Putamen (tissue), 1 donor: Measurements from ENCODE around the gene SUGT1.
"Not testable (repeated sequence)": the region's sequence is repeated elsewhere in the genome, so short reads cannot be mapped to it uniquely, and the experiment has no call there.

Experiments
- DNase-seq: peaks from one replicate; pipeline ENCODE4 v3.0.0-alpha.2; 2016; ENCODE audit warnings: low spot score

The SUGT1 gene

DNA sequence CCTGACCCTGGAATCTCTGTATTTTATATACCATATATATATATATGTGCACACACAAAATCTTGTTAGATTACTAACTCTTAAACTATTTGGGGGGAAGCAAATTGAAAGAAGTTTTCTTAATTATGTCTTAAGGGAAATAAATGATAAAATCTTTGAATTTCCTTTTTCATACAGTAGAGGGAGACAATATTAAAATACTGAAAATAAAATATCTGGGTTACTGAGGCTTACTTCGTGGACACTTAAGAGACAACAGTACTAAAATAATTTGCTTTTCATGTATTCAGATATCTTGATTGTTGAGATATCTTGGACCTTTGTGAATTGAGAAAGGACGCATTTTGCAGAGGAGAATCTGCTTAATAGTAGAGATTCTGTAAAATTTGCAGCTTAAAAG, 17.0 kb downstream of the SUGT1 start:
- no peak for DNase-seq

DNA sequence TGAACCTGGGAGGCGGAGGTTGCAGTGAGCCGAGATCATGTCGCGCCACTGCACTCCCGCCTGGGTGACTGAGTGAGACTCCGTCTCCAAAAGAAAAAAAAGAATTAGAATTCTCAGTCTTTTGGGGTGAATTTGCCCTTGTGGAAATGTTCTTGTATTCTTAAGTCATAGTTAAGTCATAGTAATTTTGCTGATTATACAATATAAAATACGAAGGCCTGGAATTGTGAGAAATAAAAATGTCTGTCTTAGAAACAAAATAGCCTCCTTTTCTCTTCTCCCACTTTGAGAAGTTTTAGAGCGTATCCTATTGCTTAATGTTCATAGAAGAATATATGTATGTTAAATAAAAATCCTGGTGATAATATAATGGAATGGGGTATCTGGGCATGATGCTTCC, 18.1 kb downstream of the SUGT1 start:
- no peak for DNase-seq

- no peak for DNase-seq
These were observed 20.8 kb downstream of the SUGT1 start for GRCh38 chr13:52673465-52673864.

GRCh38 chr13:52677823-52678222, 25.2 kb downstream of the SUGT1 start:
- DNase-seq, result no peak

DNA sequence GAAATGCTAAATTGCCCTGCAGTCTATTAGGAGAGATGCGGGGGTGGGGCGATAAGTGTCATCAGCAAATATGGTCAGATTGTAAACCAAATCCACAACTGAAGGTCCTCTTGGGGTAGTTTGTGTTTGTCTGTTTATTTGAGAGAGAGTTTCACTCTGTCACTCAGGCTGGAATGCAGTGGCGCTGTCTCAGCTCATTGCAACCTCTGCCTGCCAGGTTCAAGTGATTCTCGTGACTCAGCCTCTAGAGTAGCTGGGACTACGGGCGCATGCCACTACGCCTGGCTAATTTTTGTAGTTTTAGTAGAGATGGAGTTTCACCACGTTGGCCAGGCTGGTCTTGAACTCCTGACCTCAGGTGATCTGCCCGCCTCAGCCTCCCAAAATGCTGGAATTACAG, 33.2 kb downstream of the SUGT1 start:
- not testable (repeated sequence) for DNase-seq

DNA sequence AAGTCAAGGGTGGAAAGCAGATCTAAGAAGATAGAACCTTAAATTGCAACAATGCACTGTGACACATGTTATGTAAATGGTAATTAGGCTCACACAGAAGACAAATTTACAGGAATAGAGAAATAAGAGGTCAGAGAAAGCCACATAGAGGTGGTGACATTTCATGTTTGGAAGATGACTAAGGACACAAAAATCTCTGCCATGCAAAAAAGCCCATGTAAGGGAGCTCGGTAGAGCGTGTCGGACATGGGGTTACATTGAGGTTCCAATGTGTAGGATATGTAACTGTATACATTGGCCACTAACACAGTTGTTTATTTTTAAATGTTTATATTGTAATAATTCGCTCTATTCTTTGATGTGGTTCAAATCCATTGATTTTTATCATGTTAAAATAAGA, 33.7 kb downstream of the SUGT1 start:
- no peak for DNase-seq

DNA sequence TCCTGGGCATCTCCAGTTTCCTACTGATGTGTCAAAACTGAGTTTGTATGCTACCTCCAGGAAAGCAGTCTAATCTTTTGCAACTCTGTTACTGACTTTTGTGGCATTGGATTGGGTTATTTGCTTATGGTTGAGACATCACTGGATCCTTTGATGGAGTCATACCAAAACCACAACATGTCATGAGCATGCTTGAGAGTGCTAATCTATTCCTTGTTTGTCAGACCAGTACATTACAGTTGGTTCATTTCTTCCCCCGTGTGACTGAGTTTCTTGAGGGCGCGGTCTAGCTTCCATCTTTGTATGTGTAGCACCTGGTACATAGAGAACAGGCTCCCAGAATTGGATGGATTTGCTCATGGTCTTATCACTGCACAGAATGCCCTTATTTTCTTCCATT, 43.2 kb downstream of the SUGT1 start:
- no peak for DNase-seq

DNA sequence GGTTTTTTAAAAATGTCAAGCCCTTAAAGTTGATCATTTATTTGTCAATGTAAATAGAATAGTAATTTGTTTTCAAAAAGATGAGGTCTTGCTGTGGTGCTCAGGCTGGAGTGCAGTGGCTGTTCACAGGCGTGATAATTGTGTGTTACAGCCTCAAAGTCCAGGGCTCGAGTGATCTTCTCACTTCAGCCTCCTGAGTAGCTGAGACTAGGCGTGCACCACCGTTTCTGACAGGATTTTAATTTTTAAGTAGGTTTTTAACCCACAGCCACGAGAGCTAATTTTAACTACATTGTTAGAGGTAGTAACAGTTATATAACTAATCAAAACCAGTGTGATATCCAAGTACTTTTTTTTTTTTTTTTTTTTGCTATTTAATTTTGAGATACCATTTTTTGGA, 43.9 kb downstream of the SUGT1 start:
- peak; percentile 46 for DNase-seq

- no peak for DNase-seq
These were observed 49.3 kb downstream of the SUGT1 start for GRCh38 chr13:52701728-52702465.

GRCh38 chr13:52703482-52703881, 50.8 kb downstream of the SUGT1 start:
- DNase-seq, result no peak

- no peak for DNase-seq
These were observed 53.4 kb downstream of the SUGT1 start for GRCh38 chr13:52706081-52706480.

DNA sequence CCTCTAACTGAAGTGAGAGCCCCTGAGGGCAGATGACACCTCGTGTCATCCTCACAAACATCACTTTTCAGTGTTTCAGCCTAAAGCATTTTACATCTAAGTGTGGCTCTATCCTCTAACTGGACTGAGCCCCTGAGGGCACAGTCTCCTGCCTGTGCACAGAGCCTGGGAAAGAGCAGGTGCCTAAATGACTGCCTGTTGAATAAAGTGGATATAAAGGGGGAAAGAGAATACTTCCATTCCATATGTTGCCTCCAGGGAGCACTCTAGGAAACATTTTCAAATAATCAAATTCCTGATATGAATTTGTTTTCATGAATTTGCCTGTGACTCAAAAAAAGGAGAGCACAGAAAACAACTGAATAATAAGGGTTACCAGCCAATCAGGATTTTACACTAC, 54.7 kb downstream of the SUGT1 start:
- no peak for DNase-seq

DNA sequence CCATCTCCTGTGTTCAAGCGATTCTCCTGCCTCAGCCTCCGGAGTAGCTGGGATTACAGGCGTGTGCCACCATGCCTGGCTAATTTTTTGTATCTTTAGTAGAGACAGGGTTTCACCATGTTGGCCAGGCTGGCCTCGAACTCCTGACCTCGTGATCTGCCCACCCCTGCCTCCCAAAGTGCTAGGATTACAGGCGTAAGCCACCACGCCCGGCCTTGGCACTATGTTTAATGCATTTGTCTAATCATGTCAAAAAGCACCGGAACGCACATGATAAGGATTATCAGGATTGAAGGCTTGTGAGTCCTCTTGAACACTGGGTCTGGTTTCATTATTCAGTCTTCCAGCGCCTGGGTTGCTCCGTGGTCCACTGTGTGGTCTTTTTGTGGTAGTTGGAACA, 55.6 kb downstream of the SUGT1 start:
- DNase-seq, result not testable (repeated sequence)

- no peak for DNase-seq
These were observed 58.6 kb downstream of the SUGT1 start for GRCh38 chr13:52711286-52711685.

DNA sequence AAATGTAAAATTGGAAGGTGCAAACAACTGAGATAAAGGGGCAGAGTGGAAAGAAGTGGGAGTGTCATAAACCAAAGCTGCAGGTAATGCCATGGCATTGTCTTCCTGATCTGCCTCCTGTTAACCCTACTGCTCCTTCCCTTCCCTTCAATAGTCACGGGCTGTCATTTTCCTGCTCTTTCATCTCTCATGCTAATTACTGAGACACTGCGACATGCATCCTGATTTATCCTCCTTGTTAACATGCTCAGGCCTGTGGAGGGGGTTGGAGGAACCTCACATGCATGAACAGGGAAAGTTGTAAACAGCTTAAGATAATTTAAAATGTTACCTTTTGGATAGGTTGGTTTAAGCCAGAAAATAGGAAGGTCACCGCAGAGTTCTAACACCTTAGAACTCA, 59.7 kb downstream of the SUGT1 start:
- no peak for DNase-seq

DNA sequence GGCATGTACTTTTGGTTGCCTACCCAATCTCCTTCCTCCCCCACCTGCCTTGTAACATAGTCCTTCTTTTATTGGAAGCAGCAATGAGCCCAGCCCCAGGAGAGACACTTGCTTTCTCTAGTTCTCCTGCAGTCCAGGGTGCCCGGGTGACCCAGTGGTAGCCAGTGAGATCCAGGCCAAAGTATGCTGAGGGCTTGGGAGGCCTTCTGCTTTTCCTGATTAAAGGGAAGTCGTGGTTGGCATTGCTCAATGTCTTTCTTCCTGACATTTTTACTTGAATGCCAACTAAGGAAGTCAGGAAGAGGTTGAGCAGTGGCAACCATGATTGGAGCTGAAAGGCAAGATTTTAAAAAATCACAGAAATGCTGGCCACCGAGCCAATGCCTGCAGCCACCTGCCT, 61.3 kb downstream of the SUGT1 start:
- peak; percentile 26 for DNase-seq

- not testable (repeated sequence) for DNase-seq
These were observed 68.3 kb downstream of the SUGT1 start for GRCh38 chr13:52720904-52721303.

- DNase-seq, result not testable (repeated sequence)
These were observed 68.7 kb downstream of the SUGT1 start for GRCh38 chr13:52721356-52721755.

- no peak for DNase-seq
These were observed 70.5 kb downstream of the SUGT1 start for GRCh38 chr13:52723181-52723580.

DNA sequence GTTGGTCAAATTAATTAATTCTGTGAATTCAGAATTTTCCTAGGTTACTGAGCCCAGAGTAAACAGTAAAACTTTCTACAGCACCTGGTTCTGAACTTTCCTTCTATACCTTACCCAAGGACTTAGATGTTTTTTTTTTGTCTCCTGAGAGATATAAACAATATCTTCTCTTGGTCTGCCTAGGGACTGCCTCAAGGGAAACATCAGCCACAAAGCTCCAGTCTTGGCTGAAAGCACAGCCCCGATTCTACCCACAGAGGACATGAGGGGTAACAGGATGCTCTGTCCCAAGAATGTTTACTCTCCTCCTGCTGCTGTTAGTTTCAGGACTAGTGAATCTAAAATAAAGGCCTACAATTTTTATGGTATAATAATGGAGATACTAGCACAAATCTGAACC, 72.7 kb downstream of the SUGT1 start:
- no peak for DNase-seq

DNA sequence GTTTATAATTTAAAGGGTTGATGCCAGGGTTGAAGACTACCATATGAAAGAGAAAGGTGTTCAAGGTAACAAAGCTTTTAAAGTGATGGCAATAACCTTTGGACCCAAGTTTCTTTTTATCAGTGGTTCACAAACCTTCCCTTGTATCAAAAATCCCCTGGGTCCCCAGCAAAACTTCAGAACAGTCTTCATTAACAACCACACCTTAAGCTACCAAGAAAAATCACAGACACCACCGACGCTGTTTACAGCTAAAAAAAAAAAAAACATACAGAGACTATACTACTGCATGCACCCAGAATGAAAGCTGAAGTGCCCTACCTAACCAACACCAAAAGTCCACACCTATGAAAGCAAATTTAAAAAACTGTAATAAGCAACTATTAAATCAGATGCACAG, 73.6 kb downstream of the SUGT1 start:
- no peak for DNase-seq

GRCh38 chr13:52734075-52734623, 81.5 kb downstream of the SUGT1 start:
- DNase-seq, result no peak

GRCh38 chr13:52736891-52737290, 84.3 kb downstream of the SUGT1 start:
- no peak for DNase-seq

GRCh38 chr13:52737451-52737850, 84.8 kb downstream of the SUGT1 start:
- DNase-seq, result no peak
